Ecto neural progenitor cell (in vitro differentiated cells): ENCODE measurements around the gene BIRC5.
"Not testable (repeated sequence)": the region's sequence is repeated elsewhere in the genome, so short reads cannot be mapped to it uniquely, and the experiment has no call there.

ENCODE experiments used
- DNase-seq: peaks from one replicate; pipeline ENCODE4 v3.0.0-alpha.2; 2018; ENCODE audit warnings: low spot score

The BIRC5 gene

GRCh38 chr17:78240012-78240655 lies 26.1 kb downstream of the BIRC5 start:
- no peak for DNase-seq

DNA sequence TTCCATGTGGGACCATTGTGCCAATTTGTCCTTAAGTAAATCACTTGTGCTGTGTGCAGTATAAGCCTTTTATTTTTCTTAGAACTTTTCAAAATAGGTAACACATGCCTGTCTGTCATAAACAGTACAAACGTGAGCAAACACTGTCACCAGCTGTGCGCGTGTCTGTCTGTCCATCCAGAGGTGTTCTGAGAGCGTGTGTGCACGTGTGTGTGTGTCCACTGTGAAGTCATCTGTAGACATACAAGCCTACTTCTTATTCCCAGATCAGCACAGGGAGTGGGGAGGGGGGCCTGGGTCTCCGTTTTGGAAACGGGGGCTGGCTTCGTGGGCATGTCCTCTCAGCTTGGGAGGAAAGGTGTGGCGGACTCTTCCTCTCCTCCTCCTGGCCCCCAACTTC lies 26.8 kb downstream of the BIRC5 start:
- DNase-seq = no peak

DNA sequence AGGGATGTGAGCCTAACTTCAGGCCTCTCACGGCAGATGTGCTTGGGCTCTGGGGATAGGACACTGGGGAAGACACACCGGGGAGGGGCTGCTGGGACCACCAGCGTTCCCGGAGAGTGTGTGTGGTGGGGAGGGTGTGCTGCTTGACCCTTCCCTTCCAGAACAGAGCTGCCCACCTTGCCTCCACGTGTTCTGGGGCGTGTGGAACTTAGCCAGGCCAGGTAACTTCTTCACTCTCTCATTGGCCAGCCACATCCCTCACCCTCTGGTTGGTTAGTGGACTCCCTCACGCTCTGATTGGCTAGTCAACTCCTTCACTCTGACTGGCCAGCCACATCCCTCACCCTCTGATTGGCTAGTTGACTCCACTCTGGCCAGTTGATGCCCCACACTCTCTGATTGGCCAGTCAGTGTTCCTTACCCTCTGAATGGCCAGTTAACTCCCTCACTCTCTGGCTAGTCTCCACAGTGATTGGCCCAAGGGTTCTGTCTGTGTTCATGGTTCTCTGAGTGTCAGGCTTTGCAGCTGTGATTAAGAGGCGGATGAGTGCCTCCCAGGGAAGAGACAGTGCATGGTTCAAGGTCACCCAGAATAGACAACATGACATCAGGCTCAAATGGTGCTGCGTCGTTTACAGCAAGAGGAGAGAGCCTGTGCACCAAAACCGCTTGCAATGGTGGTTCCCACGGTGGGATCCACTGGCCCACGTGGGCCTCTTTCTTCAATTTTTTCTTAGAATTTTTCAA lies 27.4 kb downstream of the BIRC5 start:
- DNase-seq = peak; percentile 60

DNA sequence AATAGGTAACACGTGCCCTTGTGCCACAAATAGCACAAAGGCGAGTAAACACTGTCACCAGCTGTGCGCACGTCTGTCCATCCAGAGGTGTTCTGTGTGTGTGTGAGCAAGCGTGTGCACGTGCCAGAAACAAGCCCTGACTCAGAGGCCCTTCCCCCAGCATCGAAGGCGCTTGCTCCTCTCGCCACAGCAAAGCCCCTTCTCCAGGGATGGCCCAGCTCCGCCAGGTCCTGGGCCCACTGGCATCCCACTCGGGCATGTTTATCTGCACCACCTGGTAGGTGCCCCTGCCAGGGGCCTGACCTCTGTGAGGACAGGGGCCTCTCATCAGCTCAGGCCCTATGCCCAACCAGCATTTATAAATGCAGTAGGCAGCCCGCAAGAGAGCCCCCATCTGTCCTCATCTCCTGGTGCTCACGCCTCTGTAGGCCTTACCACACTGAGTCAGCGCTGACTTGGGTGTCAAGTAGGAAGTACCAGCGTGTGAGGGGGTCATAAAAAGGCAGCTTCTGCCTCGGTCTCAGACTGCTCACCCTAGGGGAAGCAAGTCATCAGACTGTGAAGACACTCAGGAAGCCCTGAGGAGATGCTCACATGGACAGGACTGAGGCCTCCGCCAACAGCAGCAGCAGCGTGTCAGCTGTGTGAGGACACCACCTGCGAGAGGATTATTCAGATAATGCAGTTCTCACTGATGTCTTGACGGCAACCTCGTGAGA lies 28.1 kb downstream of the BIRC5 start:
- no peak for DNase-seq

DNA sequence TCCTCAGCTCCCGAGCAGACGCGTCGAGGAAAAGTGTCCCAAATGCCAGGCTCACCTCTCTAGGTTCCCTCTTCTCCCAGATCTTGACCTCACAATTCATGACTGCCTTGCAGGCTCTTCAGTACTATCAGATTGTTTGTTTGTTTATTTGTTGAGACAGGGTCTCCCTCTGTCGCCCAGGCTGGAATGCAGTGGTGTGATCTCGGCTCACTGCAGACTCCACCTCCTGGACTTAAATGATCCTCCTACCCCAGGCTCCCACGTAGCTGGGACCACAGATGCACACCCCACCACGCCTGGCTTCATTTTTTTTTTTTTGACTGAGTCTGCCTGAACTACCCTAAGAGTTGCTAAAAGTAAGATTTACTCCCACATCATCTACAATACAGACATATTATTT lies 33.3 kb downstream of the BIRC5 start:
- no peak for DNase-seq

DNA sequence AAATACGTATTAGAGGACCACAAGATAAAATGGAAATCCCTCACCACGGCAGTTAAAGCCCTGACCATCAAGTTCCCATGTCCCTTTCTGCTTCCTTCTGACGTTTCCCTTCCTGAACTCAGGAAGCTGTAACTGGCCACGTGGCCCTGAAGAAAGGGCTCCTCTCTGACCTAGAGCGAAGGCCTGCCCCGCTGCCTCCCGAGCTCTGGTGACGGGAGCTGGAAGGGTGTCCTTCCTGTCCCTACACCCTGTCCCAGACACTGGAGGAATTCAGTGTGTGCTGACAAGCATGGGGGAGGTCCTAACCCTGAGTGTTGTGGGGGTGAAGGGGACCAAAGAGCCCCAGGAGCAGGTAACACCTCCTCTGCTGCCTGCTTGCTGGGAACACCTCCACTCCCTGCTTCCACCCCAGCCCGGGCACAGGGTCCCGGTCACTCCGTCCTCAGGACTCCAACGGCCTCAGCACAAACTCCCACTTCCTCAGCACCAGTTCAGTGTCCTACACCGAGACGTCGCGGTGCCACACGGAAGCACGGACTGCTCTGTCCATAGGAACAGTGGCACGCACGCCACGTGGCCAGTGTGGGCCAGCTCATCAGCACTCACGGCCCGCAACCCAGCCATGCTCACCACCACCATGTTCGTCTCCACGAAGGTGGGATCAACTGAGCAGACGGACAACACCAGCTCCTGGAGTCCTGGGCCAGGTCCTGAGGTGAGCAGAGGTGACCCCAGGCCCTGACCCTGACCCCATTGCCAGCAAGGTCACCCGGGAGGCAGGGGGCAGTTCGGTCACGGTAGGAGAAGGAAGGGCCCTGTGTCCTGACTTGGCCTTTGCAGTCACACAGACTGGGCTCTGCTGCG lies 34.2 kb downstream of the BIRC5 start:
- DNase-seq = no peak

DNA sequence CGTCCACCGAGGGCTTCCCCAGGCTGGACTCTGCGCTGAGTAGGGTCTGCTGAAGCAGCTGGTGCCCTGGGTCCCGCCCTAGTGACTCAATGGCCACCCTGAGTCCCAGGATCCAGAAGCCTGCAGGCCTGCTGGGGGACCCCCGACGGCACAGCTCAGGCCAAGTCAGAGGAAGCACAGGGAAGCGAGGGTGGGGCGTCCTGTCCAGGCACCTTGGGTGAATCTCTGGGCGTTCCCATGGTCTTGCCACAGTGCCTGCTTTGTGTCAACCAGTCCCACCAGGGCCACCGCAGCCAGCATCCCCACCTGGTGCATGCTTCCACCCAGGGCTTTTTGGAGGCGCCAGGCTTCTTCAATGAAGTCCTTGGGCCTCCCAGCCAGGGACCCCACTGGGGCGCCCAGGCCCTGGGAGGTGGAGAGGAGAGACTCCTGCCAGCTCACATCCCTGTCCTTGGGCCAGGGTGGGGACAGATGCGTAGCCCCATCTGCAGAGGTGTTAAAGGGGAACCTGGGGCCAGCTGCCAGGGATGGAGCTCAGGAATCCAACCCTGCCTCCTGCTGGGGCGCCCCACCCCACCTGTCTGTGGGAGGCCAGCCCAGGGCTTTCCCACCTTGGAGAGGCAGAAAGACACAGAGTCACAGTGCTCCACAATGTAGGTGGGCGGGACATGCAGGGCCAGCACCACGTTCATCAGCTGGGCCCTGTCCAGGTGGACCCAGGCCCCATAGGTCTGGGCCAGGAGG lies 35.2 kb downstream of the BIRC5 start:
- no peak for DNase-seq

GRCh38 chr17:78249818-78250806 lies 36.1 kb downstream of the BIRC5 start:
- no peak for DNase-seq

- DNase-seq = peak; percentile 98
Measured at GRCh38 chr17:78250891-78251772, 37.1 kb downstream of the BIRC5 start.

- DNase-seq = no peak
Measured at GRCh38 chr17:78251773-78252103, 37.7 kb downstream of the BIRC5 start.

DNA sequence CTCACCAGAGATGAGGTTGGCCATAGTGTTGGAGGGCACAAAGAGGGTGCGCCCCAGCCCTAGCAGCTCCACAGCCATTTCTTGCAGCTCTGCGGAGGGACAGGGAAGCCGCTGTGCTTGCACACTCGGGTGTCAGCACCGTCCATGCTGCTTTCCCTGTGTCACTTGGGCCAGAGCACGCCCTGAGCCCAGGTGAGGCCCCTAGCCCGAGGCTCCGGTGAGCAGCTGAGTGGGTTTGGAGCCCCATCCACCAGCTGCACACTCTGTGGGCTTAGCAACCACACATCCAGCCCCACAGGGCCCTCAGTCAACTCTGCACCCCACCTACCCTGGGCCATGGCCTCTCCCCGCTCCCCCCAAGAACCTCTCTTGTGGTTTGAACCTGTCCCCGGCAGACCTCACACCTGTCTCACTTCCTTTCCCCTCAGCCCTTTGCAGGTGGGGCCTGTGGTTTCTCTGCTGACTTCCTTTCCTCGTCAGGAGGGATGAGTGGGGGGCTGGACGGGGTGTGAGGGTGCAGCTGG lies 38.1 kb downstream of the BIRC5 start:
- no peak for DNase-seq

- peak; percentile 52 for DNase-seq
Measured at GRCh38 chr17:78252701-78253635, 38.9 kb downstream of the BIRC5 start.

GRCh38 chr17:78253636-78253945 lies 39.5 kb downstream of the BIRC5 start:
- not testable (repeated sequence) for DNase-seq

DNA sequence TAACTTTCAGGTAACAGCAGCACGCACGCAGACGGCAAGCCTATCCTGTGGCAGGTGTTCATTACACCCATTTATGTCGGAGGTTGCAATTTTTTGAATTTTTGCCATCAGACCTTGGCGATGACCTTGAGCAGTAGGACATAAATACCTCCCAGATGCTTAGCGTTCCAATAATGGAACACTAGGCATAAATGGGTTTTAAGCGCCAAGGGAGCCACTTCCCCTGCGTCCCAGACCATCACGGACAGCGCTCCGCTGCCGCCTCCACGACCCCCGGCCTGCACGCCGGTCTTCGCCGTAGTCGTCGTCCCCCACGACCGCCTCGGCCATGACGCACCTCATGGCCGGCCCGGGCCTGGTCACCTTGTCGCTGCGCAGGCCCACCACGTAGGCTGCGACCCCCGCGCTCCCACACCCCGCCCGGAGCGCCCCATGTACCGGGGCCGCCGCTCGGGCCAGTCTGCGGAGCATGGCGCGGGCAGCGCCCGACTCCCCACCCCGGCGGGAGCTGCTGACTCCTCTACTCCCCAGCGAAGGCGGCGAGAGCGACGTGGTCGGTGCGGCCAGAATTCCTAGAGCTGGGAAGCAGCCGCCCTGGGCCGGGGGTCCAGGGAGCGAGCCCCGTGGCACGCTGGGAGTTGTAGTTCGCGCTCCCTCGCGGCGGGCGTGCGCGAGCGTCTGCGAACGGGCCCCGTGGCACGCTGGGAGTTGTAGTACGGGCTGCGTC lies 40.1 kb downstream of the BIRC5 start:
- peak; percentile 98 for DNase-seq

DNA sequence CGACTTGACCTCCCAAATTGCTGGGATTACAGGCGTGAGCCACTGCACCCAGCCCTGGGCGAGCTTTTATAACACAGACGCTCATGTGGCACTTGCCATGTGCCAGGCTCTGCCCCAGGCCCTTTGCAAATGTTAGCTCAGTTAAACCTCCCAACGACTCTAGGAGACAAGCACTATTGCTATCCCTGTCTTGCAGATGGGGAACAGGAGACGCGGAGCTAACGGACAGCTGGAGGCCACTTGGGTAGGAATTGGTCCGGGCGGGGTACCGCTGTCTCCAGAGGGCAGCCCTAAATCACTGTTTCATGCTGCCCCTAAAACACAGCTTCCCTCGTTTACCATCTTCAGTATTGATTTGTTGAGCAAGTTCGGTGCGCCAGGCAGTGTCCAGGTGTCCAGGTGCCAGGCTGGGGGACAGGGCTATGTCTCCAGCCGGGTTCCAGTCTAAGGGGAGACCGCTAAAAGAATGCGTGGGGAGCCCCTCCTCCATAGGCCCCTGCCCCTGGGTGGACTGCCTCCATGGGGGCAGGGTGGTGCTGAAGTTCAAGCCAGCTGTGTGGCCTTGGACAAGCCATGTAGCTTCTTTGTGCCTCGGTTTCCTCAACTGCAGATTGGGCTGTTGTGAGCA lies 41.1 kb downstream of the BIRC5 start:
- DNase-seq = no peak

DNA sequence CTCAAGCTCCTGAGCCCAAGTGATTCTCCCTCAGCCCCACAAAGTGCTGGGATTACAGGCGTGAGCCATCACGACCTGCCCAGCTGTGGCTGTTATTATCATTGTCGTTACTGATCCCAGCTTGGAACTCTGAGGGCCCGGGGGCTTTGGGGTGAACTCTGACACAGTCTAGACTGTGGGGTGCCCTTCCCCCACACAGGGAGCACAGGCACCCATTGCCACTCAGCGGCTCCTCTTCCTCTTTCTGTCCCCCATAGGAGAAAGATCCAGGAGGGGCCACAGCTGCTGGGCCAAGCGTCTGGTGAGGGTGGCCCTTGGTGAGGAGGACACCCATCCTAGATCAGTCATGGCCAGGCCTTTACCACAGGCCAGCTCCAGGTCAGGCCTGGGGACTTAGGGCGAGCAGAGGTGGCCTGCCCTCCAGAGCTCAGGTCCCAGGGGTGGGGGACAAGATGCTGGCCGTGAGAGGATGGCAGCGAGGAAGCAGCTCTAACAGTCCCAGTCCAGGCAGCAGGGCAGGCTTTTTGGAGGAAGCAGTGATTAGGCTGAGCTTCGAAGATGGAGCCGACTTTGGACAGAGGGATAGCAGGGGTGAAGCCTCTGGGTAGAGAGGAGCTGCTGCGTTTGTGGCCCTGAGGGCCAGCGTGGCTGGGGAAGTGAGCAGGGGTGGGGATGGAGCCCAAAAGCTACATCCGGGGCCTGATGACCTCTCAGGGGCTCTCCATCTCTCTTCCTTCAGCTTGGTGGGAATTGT lies 42.1 kb downstream of the BIRC5 start:
- no peak for DNase-seq
